OCI-LY3 (cell line): ENCODE results near the gene OTUD7B.

Experiments
- EZH2phosphoT487 ChIP-seq: fragments of 200-600 bp; shearing (Covaris generic); IDR thresholded peaks from 2 replicates; pipeline ENCODE4 v1.6.1; 2018; ENCODE audit warnings: antibody characterized with exemption, mixed run types, low read depth
- TF ChIP-seq, protein P1 (sequence below): fragments of 200-600, 300-600 bp; sonication (generic); IDR thresholded peaks from 2 replicates; pipeline ENCODE4 v1.5.1; 2014; ENCODE audit warnings: antibody characterized with exemption, low read length, low read depth

DNA sequence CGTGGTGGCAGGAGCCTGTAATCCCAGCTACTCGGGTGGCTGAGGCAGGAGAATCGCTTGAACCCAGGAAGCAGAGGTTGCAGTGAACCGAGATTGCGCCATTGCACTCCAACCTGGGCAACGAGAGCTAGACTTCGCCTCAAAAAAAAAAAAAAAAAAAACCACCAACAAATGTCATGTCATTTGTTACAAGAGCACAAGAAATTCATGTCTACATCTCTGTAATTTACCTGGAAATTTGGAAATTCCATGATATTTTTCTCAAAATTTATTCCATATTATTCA lies 40.5 kb upstream of the OTUD7B start:
- TF ChIP-seq, protein P1, sequence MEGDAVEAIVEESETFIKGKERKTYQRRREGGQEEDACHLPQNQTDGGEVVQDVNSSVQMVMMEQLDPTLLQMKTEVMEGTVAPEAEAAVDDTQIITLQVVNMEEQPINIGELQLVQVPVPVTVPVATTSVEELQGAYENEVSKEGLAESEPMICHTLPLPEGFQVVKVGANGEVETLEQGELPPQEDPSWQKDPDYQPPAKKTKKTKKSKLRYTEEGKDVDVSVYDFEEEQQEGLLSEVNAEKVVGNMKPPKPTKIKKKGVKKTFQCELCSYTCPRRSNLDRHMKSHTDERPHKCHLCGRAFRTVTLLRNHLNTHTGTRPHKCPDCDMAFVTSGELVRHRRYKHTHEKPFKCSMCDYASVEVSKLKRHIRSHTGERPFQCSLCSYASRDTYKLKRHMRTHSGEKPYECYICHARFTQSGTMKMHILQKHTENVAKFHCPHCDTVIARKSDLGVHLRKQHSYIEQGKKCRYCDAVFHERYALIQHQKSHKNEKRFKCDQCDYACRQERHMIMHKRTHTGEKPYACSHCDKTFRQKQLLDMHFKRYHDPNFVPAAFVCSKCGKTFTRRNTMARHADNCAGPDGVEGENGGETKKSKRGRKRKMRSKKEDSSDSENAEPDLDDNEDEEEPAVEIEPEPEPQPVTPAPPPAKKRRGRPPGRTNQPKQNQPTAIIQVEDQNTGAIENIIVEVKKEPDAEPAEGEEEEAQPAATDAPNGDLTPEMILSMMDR, result no peak
- TF ChIP-seq EZH2phosphoT487, result no peak
